HEK293 (cell line): ENCODE measurements around the gene OPA3.

Experiments
- ATF2 ChIP-seq: fragments of 450-650 bp; formaldehyde crosslinking; IDR thresholded peaks from 2 replicates; pipeline ENCODE4 v1.5.1; 2016; ENCODE audit warnings: missing biosample characterization, missing genetic modification characterization, low read depth
- FEZF1 ChIP-seq: fragments of 450-650 bp; formaldehyde crosslinking; IDR thresholded peaks from 2 replicates; pipeline ENCODE4 v1.5.1; 2016; ENCODE audit warnings: missing biosample characterization, missing genetic modification characterization
- HIC1 ChIP-seq: fragments of 450-650 bp; formaldehyde crosslinking; IDR thresholded peaks from 2 replicates; pipeline ENCODE4 v1.5.1; 2016; ENCODE audit warnings: missing biosample characterization, missing genetic modification characterization
- HOXA7 ChIP-seq: sonication (generic); formaldehyde crosslinking; IDR thresholded peaks from 2 replicates; pipeline ENCODE4 v1.8.1; 2022; ENCODE audit warnings: missing genetic modification reagents, borderline replicate concordance
- KLF8 ChIP-seq: fragments of 450-650 bp; formaldehyde crosslinking; IDR thresholded peaks from 2 replicates; pipeline ENCODE4 v1.5.1; 2016; ENCODE audit warnings: missing biosample characterization, missing genetic modification characterization
- MYNN ChIP-seq: fragments of 450-650 bp; formaldehyde crosslinking; IDR thresholded peaks from 2 replicates; pipeline ENCODE4 v1.5.1; 2016; ENCODE audit warnings: missing biosample characterization, missing genetic modification characterization, borderline replicate concordance
- ZBTB44 ChIP-seq: fragments of 450-650 bp; IDR thresholded peaks from 2 replicates; pipeline ENCODE4 v1.5.1; 2018; ENCODE audit warnings: missing biosample characterization, mild to moderate bottlenecking, missing genetic modification characterization
- ZBTB6 ChIP-seq: fragments of 450-650 bp; formaldehyde crosslinking; IDR thresholded peaks from 2 replicates; pipeline ENCODE4 v1.5.1; 2017; ENCODE audit warnings: missing biosample characterization, missing genetic modification characterization
- ZNF10 ChIP-seq: fragments of 450-650 bp; formaldehyde crosslinking; IDR thresholded peaks from 2 replicates; pipeline ENCODE4 v1.5.1; 2017; ENCODE audit warnings: missing biosample characterization, missing genetic modification characterization
- ZNF121 ChIP-seq: fragments of 450-650 bp; formaldehyde crosslinking; IDR thresholded peaks from 2 replicates; pipeline ENCODE4 v1.5.1; 2016; ENCODE audit warnings: missing biosample characterization, missing genetic modification characterization
- ZNF175 ChIP-seq: fragments of 450-650 bp; formaldehyde crosslinking; IDR thresholded peaks from 2 replicates; pipeline ENCODE4 v1.5.1; 2016; ENCODE audit warnings: missing biosample characterization, missing genetic modification characterization
- ZNF223 ChIP-seq: fragments of 450-650 bp; formaldehyde crosslinking; IDR thresholded peaks from 2 replicates; pipeline ENCODE4 v1.5.1; 2016; ENCODE audit warnings: missing biosample characterization, missing genetic modification characterization
- ZNF274 ChIP-seq, 2 experiments: fragments of 200-500 bp in 1 of 2; fragments of 450-650 bp in 1 of 2; sonication (Bioruptor generic) in 1 of 2; formaldehyde crosslinking in 1 of 2; IDR thresholded peaks; 2 replicates each; pipeline versions ENCODE4 v1.5.1 to v1.6.1; 2014 to 2016; ENCODE audit warnings: borderline replicate concordance in 1 of 2, inconsistent platforms in 1 of 2, low read length in 1 of 2, missing biosample characterization in 1 of 2, missing genetic modification characterization in 1 of 2
- ZNF280C ChIP-seq: fragments of 450-650 bp; formaldehyde crosslinking; IDR thresholded peaks from 2 replicates; pipeline ENCODE4 v1.5.1; 2016; ENCODE audit warnings: missing biosample characterization, missing genetic modification characterization
- ZNF366 ChIP-seq: fragments of 450-650 bp; formaldehyde crosslinking; conservative IDR thresholded peaks from 2 replicates; pipeline ENCODE4 v1.5.1; 2016; ENCODE audit warnings: missing biosample characterization, missing genetic modification characterization
- ZNF398 ChIP-seq: fragments of 450-650 bp; formaldehyde crosslinking; IDR thresholded peaks from 2 replicates; pipeline ENCODE4 v1.5.1; 2017; ENCODE audit warnings: missing biosample characterization, missing genetic modification characterization
- ZNF404 ChIP-seq: fragments of 450-650 bp; formaldehyde crosslinking; IDR thresholded peaks from 2 replicates; pipeline ENCODE4 v1.5.1; 2017; ENCODE audit warnings: missing biosample characterization, missing genetic modification characterization
- ZNF449 ChIP-seq: fragments of 450-650 bp; formaldehyde crosslinking; IDR thresholded peaks from 2 replicates; pipeline ENCODE4 v1.5.1; 2017; ENCODE audit warnings: missing biosample characterization, mild to moderate bottlenecking, missing genetic modification characterization, moderate library complexity
- ZNF501 ChIP-seq: fragments of 450-650 bp; formaldehyde crosslinking; IDR thresholded peaks from 2 replicates; pipeline ENCODE4 v1.5.1; 2016; ENCODE audit warnings: missing biosample characterization, missing genetic modification characterization
- ZNF664 ChIP-seq: fragments of 450-650 bp; formaldehyde crosslinking; IDR thresholded peaks from 2 replicates; pipeline ENCODE4 v1.5.1; 2016; ENCODE audit warnings: missing biosample characterization, missing genetic modification characterization
- ZNF701 ChIP-seq: fragments of 450-650 bp; formaldehyde crosslinking; IDR thresholded peaks from 2 replicates; pipeline ENCODE4 v1.5.1; 2016; ENCODE audit warnings: missing biosample characterization, missing genetic modification characterization
- ZNF785 ChIP-seq: fragments of 450-650 bp; formaldehyde crosslinking; IDR thresholded peaks from 2 replicates; pipeline ENCODE4 v1.5.1; 2016; ENCODE audit warnings: missing biosample characterization, missing genetic modification characterization
- ZNF837 ChIP-seq: fragments of 450-650 bp; formaldehyde crosslinking; IDR thresholded peaks from 2 replicates; pipeline ENCODE4 v1.5.1; 2016; ENCODE audit warnings: missing biosample characterization, missing genetic modification characterization
- ZSCAN16 ChIP-seq: fragments of 450-650 bp; formaldehyde crosslinking; IDR thresholded peaks from 2 replicates; pipeline ENCODE4 v1.5.1; 2016; ENCODE audit warnings: missing biosample characterization, missing genetic modification characterization
- ZSCAN5A ChIP-seq: fragments of 450-650 bp; formaldehyde crosslinking; IDR thresholded peaks from 2 replicates; pipeline ENCODE4 v1.5.1; 2016; ENCODE audit warnings: missing biosample characterization, missing genetic modification characterization

OPA3 gene

GRCh38 chr19:45506989-45507871, 77.4 kb downstream of the OPA3 start, which contains the start of gene VASP (continued):
- TF ChIP-seq ZNF223 (tag by site-specific recombination) (no peak), ZBTB44 (tag by site-specific recombination) (0 out of 2 replicates have a peak, but pooled peaks have one; percentile 29), ZNF10 (tag by site-specific recombination) (no peak), ZNF449 (tag by site-specific recombination) (no peak), ZNF664 (no peak), ZNF404 (tag by site-specific recombination) (no peak), HOXA7 (CRISPR knock-in tag) (no peak), MYNN (tag by site-specific recombination) (no peak), HIC1 (no peak), FEZF1 (peak; percentile 54), ZSCAN16 (tag by site-specific recombination) (no peak), ZSCAN5A (tag by site-specific recombination) (no peak), ZNF366 (tag by site-specific recombination) (no peak), ZNF785 (tag by site-specific recombination) (no peak), ZNF274 (IDR thresholded peaks at IDR 0.05; ENCODE audit: low read length) (no peak), ZNF274 (tag by site-specific recombination; IDR thresholded peaks at IDR 0.05; ENCODE audit: borderline replicate concordance) (no peak), ZNF501 (tag by site-specific recombination) (no peak), ZBTB6 (0 out of 2 replicates have a peak, but pooled peaks have one; percentile 12), ZNF701 (no peak), ATF2 (tag by site-specific recombination) (no peak), ZNF280C (tag by site-specific recombination) (no peak), ZNF175 (no peak), ZNF398 (tag by site-specific recombination) (peak; percentile 58), ZNF121 (tag by site-specific recombination) (no peak), KLF8 (tag by site-specific recombination) (peak; percentile 52), ZNF837 (tag by site-specific recombination) (no peak)
